BE2C (cell line): ENCODE measurements around the gene DAB2IP.

Experiments used
- DNase-seq: peaks from one replicate; pipeline ENCODE4 v3.0.0-alpha.2; 2020
- H3K27me3 ChIP-seq: fragments of 250-450 bp; sonication (Bioruptor Pico); 2 replicates; pipeline ENCODE4 v1.5.1; 2020; ENCODE audit warnings: mild to moderate bottlenecking
- H3K36me3 ChIP-seq: fragments of 250-450 bp; sonication (Bioruptor Pico); 2 replicates; pipeline ENCODE4 v1.5.1; 2020; ENCODE audit warnings: mild to moderate bottlenecking
- H3K4me1 ChIP-seq: fragments of 250-450 bp; sonication (Bioruptor Pico); 2 replicates; pipeline ENCODE4 v1.5.1; 2020
- H3K4me3 ChIP-seq: 2 replicates; pipeline ENCODE4 v1.5.1; 2011; ENCODE audit warnings: low read depth, low read length
- H3K9me3 ChIP-seq: fragments of 250-450 bp; sonication (Bioruptor Pico); 2 replicates; pipeline ENCODE4 v1.5.1; 2020
- TF ChIP-seq, protein P1 (sequence below): IDR thresholded peaks from 2 replicates; pipeline ENCODE4 v1.5.1; 2012; ENCODE audit warnings: mild to moderate bottlenecking, low read depth, low read length

Gene DAB2IP

DNA sequence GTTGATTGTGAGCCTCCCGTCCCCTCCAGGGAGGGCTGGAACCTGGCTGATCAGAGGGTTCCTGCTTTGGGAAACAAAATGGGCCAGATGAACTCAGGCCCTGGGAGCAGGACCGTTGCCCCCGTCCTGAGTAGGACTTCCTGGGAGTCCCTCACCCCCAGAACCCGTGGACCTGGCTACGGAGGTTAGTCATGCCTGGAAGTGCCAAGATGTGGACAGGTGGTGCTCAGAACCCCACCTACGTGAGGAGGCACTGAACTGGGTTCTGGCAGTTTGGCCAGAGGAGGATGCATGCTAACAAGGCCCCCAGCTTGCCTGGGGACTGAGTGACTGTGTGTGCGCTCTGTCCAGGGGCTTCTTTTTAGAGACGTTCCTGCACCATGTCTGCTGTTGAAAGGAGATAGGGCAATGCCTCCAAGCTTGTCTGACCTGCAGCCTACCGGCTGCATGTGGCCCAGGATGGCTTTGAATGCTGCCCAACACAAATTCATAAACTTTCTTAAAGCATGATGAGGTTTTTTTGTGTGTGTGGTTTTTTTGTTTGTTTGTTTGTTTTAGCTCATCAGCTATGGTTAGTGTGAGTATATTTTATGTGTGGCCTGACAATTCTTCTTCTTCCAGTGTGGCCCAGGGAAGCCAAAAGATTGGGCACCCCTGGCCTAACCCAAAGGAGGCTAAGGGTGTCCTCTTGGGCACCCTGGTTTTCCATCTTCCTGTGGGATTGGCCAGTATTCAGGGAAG is 1.8 kb upstream of the DAB2IP start:
- DNase-seq = no peak
- Histone ChIP-seq H3K36me3 (no peaks in the 10 kb centered on the region), H3K4me1 (peaks cover 17% of the 10 kb centered on the region), H3K9me3 (no peaks in the 10 kb centered on the region), H3K4me3 (peak overlapping the region; percentile 5; the same call in 1 of the 2 replicates), H3K27me3 (no peaks in the 10 kb centered on the region)
- TF ChIP-seq, protein P1, sequence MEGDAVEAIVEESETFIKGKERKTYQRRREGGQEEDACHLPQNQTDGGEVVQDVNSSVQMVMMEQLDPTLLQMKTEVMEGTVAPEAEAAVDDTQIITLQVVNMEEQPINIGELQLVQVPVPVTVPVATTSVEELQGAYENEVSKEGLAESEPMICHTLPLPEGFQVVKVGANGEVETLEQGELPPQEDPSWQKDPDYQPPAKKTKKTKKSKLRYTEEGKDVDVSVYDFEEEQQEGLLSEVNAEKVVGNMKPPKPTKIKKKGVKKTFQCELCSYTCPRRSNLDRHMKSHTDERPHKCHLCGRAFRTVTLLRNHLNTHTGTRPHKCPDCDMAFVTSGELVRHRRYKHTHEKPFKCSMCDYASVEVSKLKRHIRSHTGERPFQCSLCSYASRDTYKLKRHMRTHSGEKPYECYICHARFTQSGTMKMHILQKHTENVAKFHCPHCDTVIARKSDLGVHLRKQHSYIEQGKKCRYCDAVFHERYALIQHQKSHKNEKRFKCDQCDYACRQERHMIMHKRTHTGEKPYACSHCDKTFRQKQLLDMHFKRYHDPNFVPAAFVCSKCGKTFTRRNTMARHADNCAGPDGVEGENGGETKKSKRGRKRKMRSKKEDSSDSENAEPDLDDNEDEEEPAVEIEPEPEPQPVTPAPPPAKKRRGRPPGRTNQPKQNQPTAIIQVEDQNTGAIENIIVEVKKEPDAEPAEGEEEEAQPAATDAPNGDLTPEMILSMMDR = no peak

DNA sequence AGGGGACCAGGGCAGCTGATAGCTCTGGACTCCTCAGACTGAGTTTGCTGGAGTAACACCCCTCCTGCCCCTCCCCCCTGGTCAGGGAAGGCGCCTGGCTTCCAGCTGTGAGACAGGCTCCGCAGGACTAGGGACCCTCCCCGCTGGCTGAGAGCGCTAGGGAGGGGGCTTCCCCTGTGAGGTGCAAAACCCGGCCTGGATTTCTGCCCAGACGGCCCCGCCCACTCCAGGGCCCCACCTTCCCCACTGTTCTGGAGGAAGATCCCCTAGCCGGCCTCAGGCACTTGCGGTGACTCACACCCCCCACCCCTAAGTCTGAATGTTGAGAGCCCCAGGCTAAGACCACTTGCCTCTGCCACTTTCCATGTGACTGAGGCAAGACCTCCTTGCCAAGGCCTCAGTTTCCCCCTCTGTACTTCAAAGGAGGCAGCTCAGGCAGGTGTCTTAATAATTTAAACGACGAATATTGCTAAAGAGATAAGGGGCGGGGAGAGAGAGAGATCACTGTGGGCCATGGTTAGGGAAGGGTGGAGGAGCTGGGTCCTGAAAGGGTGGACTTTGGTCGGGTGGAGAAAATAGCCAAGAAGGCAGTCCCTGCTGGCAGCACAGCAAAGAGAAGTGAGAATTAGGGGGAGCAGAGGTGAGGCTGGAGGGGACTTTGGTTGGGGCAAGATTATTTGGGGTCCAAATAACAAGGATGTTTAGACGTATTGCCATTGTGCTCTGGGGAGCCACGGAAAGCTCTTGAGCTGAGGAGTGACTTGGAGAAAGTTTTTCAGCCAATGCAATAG is 1.0 kb upstream of the DAB2IP start:
- Histone ChIP-seq H3K36me3 (no peaks in the 10 kb centered on the region), H3K27me3 (no peaks in the 10 kb centered on the region), H3K9me3 (no peaks in the 10 kb centered on the region), H3K4me3 (peak overlapping the region; percentile 22), H3K4me1 (peaks cover 17% of the 10 kb centered on the region)
- DNase-seq = peak; percentile 98
- TF ChIP-seq, protein P1 = no peak

DNA sequence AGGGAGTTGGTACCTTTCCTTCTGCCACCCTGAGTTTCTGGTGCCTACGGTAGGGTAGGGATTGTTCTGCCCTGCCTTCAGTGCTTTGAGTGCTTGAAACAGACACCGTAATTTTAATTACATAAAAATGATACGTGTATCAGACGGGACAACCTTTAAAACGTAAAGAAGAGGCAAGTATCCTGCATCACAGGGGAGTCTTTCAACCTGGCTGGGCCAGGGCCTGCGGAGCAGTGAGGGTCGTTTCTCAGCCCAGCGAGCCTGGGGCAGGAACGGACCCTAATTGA is 483 bp upstream of the DAB2IP start:
- DNase-seq = no peak
- Histone ChIP-seq H3K36me3 (no peaks in the 10 kb centered on the region), H3K27me3 (no peaks in the 10 kb centered on the region), H3K4me1 (peaks cover 14% of the 10 kb centered on the region), H3K9me3 (no peaks in the 10 kb centered on the region), H3K4me3 (peak overlapping the region; percentile 96)
- TF ChIP-seq, protein P1 = no peak

DNA sequence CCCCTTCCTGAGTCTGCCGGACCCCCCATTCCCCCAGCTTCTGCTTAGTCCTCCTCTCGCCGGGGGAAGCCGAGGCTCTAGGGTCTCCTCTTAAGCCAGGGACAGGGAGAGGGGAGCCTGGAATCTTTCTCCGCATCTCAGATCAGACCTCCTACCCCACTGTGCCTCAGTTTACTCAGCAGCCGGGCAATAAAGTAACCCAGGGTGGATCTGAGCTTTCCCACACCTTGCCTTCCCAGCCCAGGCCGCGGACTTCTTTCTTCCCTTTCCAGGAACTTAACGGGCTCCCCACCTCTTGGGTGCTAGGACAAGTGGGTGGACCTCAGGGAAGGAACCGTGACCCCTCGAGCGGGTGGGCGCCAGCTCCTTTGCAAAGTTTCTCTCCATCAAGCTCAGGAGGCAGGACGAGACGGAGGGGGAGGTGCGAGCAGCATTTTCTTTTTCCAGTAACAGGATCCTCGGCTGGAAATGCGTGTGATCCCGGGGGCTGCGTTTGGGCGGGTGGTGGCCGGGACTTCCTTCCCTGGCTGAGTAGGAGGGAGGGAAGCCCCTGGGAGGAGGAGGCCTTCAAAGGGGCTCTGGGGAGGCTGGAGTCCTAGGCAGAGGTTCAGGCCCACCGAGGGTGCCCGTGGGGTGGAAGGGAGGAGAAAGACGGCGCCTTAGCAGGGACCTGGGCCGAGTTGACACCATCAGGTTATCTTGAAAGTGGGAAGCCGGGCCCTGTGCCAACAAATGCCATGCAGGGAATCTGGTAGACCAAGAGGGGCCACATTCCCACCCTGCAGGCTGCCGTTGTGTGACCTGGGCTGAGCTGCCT is 795 bp downstream of the DAB2IP start:
- peak overlapping the region; percentile 96 for H3K4me3 ChIP-seq
- H3K4me1 ChIP-seq = peaks cover 12% of the 10 kb centered on the region
- TF ChIP-seq, protein P1 = no peak
- no peaks in the 10 kb centered on the region for H3K27me3 ChIP-seq
- H3K36me3 ChIP-seq = no peaks in the 10 kb centered on the region
- DNase-seq = peak; percentile 79
- H3K9me3 ChIP-seq = no peaks in the 10 kb centered on the region

DNA sequence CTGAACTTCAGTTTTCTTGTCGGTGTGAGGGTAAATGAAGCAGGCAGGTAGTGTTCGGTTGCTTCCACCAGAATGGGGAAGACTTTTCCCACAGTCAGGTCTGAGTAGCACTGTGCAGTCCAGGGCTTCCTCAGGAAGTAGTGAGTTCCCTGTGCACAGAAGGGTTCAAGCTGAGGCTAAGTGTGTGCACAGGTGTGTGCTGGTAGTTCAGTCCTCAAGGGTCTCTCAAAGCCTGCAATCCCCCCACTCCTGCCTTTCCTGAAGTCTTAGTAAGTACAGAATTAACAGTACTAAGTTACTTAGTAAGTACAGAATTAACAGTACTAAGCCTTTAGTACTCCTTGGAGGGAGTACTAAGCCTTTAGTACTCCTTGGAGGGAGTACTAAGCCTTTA is 1.4 kb downstream of the DAB2IP start:
- DNase-seq = no peak
- Histone ChIP-seq H3K4me3 (peak overlapping the region; percentile 96), H3K27me3 (no peaks in the 10 kb centered on the region), H3K36me3 (no peaks in the 10 kb centered on the region; the same call in 1 of the 2 replicates), H3K4me1 (peaks cover 12% of the 10 kb centered on the region), H3K9me3 (no peaks in the 10 kb centered on the region)
- TF ChIP-seq, protein P1 = no peak
